Kasumi-1 (cell line): ENCODE results near the gene NDUFAB1.
"Not testable (repeated sequence)": the region's sequence is repeated elsewhere in the genome, so short reads cannot be mapped to it uniquely, and the experiment has no call there.

Experiments
- DNase-seq, 2 experiments: peaks; one replicate each; lab custom pipeline; 2025; lab: John Stamatoyannopoulos, UW

Gene NDUFAB1

DNA sequence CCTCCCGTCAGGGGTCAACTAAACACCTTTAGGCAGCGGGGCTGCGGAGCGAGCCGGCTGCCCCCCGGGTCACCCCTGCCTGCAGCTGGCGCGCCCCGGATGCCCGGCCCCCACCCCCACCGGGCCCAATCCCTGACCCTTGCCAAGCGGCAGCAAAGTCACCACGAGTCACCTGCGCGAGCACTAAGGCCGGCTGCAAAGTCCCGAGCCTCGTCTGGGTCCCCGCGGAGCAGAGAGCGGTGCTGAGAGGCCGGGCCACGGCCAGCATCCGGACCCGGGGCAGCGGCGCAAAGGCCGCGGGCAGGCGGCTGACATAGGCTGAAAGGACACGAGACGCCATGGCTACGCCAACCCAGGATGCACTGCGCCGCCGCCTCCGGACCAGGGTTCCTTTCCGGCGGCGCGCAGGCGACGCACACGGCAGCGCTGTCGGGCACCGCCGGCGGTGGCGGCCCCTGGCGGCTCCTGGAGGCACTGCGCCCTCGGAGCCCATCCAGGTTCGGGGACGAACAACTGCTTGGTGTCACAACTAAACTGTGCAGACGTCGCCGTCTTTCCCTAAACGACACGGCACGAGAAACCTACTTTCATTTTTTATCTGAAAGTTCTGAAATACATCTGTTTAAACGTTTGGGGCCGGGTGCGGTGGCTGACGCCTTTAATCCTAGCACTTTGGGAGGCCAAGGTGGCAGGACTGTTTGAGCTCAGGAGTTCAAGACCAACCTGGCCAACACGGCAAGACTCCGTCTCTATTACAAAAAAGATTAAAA, at the start of gene NDUFAB1:
Gene NDUFAB1 (minus strand): TSS at position 366 of the 770 bp plus-strand sequence. CDS start 26 bp downstream, at position 340.
- DNase-seq: peak; percentile 57 to 59

DNA sequence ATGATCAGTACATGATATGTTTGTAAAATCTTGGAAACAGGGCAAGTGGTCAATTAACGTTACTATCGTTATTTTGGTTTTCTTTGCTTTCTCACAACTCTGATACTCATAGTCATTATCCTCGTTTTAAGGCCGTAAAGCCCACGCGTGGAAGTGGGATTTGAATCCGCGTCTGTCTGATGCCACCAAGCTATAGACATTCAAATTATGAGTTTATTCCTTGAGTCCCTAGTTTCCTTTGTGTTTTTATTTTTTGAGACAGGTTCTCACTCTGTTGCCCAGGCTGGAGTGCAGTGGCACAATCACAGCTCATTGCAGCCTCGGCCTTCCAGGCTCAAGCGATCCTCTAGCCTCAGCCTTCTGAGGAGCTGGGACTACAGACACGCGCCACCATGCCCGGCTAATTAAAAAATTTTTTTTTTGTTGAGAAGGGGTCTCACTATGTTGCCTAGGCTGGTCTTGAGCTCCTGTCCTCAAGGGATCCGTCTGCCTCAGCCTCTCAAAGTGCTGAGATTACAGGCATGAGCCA, 46.2 kb upstream of the NDUFAB1 start:
- DNase-seq: no peak

DNA sequence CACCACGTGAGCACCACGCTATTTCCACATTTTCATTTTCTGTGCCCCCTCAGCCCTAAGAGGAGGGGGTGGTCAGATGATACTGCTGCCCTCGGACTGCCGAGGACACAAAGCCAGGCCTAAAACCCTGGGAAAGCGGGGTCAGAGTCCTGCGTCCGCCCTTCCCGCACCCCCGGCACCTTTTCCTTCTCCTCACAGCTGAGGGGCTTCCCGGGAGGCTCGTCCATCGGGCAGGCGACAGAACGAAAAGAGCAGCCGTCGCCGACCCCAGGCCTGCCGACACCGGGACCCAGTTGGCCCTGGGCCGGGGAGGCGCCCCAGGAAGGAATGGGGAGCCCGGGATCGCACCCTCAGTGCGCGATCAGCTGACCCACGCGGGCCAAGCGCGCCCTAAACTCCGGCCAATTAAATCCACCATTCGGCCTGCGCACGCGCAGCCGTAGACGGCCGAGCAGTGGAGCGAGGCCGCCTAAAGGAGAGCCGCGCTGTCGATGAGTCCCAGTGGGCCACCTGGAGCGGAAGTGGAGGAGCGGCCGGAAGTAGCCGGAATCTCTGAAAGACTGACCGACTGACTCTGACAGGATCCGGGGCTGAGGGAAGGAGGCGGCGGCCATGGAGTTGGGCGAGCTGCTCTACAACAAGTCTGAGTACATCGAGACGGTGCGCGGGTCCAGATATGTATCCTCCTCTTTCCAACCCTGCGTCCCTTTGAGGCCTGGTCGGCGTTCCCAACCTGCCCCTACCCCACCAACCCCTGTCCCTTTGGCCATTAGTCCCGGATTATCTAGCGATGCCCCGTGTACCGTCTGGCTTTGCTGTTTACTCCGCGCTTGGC, 45.0 kb upstream of the NDUFAB1 start, which contains the start of the genes DCTN5 and PALB2:
Gene DCTN5 (plus strand): TSS at position 536 of the 835 bp plus-strand sequence. CDS start 77 bp downstream, at position 613.
Gene PALB2 (minus strand): TSS at position 380 of the 835 bp plus-strand sequence. CDS start 153 bp downstream, at position 227.
- DNase-seq: peak; percentile 75 to 82

DNA sequence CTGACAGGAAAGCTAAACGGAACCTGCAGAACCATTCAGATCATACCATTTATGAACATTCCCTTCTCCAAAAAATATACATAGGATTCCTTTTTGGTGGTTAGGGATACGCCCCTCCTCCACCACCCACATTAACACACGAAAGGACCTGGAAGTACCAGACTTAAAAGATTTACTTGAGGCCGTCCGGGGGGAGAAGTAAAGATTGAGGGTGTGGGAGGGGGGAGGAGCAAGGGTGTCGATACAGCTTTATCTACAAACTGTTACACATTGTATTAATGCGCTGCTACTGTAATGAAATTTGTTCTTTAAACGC, 44.5 kb upstream of the NDUFAB1 start:
- no peak for DNase-seq

DNA sequence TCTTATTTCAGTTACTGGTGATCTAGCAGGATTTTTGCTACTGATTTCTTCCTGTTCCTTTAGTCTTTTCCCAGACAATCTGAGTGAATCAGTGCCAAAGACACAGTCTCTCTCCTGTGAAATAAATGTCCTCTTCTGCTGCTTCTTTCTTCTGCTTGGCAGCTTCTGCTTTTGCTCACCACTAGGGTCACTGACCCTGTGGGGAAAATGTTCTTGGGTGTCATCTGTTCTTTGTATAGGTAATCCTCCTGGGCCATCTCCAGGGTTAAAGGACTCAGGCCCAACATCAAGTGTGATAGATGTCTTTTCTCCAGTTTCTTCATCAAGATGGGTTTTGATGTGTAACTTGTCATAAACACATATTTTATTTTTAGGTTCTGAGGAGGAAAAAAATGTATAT, 39.8 kb upstream of the NDUFAB1 start:
- peak; percentile 0 to 4 for DNase-seq

DNA sequence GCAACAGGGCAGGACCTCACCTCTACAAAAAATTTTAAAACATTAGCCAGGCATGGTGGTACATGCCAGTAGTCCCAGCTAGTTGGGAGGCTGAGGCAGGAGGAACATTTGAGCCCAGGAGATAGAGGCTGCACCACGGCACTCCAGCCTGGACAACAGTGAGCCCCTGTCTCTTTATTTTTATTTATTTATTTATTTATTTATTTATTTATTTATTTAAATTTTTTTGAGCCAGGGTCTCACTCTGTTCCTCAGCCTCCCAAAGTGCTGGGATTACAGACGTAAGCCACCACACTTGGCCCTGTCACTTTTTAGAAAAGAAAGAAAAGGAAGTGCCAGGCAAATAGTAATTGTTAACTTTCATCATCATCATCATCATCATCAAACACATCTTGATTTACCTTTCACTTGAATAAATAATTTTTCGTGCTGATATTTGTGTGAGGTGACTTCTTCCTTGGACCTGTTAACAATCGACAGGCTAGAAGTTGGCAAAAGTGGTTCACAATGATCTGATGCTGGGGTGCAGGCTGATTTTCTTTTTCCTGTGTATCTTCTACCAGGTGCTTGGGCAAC, 38.4 kb upstream of the NDUFAB1 start:
- no peak for DNase-seq

DNA sequence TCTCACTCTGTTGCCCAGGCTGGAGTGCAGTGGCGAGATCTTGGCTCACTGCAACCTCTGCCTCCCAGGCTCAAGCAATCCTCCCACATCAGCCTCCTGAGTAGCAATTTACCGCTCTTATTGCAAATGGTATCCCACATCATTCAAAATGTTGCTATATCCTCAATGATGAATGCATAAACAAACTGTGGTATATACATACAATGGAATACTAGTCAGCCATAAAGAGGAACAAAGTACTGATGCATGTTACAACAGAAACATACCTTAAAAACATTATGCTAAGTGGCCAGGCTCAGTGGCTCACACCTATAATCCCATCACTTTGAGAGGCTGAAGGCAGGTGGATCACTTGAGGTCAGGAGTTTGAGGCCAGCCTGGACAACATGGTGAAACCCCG, 35.8 kb upstream of the NDUFAB1 start:
- not testable (repeated sequence) for DNase-seq

DNA sequence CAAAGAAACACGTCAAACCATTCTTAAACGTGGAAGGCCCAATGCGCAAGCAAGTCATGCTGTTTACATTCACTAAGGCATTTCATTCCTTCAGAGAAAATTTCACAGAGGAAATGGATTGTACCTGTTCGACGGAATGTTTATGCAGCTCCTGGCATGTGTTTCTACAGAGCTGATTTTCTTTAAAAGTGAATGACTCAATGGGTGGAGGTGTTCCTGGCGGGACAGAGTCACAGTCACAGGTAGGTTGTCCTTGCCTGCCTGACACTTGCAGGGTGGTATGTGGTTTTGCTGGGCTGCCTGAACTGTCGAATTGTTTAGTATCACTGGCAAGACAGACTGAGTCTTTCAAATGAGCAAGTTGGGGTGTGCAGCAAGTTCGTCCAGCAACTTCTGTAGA, 33.4 kb upstream of the NDUFAB1 start:
- no peak for DNase-seq

DNA sequence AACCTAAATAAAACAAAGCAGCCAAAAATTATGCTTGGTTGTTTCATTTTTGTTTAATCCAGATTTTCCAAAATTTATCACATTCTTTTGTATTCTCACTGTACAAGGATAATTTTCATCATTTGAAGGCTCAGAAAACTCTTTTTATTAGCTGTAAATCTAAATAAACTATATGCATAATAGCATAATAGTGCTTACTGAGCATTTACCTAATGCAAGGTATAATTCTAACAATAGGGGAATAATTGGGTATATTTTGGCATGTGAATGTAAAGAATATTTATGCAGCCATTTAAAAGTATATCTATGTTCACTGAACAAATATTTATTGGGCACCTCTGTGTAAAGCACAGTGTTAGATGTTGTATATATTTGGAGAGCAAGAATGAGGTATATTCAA, 28.0 kb upstream of the NDUFAB1 start:
- no peak for DNase-seq

DNA sequence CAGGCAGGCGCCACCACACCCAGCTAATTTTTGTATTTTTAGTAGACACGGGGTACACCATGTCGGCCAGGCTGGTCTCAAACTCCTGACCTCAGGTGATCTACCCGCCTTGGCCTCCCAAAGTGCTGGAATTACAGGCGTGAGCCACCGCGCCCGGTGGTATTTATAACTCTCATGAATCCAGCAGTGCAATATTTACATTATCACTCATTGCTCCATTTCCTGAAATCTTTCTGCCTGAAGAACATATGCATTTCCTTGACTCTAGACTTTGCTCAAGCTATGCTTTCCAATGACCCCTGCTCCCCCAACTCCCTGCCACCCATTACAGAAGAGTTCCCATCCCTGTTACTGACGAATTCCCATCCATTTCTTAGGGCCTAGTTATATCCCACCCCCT, 19.7 kb upstream of the NDUFAB1 start:
- no peak for DNase-seq

DNA sequence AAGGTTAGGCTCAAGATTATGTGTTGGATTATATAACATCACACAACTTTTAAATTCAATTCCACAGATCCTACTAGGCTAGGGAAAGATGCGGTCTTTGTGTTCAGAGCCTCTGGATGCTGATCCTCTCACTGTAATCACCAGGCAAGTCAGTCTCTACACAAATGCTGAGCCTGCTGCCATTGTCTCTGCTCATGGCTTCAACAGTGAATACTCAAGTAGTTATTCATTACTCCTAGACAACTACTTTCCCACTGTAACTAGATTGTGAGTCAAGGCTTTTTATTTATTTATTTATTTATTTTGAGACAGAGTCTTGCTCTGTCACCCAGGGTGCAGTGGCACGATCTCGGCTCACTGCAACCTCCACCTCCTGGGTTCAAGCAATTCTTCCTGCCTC, 15.8 kb upstream of the NDUFAB1 start:
- DNase-seq: no peak

DNA sequence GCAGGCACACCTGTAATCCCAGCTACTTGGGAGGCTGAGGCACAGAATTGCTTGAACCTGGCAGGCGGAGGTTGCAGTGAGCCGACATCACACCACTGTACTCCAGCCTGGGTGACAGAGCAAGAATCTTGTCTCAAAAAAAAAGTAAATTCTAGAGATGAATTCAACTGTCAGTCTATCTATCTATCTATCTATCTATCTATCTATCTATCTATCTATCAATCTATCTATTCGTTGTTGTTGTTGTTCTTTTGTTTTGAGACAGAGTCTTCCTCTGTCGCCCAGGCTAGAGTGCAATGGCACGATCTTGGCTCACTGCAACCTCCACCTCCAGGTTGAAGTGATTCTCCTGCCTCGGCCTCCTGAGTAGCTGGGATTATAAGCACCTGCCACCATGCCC, 14.8 kb upstream of the NDUFAB1 start:
- DNase-seq: not testable (repeated sequence)

DNA sequence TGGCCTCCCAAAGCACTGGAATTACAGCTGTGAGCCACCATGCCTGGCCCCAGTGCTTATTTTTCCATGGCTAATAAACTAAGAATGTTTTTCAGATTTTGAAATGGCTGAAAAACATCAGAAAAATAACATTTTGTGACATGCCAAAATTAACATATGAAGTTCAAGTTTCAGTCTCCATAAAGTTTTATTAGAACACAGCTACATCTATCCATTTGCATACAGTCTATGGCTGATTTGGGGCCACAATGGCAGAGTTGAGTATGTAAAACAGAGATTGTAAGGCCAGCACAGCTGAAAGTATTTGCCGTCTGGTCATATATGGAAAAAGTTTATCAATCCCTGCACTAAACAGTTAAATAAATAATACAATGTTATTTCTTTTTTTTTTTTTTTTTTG, 13.8 kb upstream of the NDUFAB1 start:
- no peak for DNase-seq

DNA sequence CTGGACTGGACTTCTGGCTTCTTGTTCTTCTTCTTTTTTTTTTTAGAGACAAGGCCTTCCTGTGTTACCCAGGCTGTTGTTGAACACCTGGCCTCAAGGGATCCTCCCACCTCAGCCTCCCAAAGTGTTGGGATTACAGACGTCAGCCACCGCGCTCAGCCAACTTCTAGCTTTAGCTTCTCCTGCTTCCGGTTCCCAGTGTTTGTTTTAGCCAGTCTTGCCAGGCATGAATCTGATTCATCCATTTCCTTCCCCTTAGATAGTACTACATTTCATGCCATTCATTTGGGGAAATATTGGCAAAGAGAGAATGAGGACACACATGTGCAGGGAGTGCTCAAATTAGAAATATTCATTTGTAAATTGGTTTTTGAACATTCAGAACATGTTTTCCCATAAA, 12.1 kb upstream of the NDUFAB1 start:
- no peak for DNase-seq

DNA sequence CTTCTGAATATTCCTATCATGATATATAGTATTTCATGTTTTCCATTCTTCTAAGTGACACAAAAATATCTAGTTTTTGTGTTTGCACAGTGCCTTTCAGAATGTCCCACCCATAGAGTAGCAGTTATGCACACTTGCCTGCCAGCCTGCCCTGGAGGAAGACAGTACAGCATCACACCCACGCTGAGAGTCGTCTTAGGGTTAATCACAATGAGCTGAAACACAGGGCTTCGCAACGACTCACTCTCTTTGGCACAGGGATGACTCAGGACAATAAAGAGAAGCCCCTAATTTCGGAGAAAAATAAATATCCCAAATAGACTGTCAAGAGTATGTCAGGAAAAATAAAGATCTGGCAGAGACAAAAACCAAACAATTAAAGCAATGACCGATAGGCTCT, 11.6 kb upstream of the NDUFAB1 start:
- DNase-seq: no peak

DNA sequence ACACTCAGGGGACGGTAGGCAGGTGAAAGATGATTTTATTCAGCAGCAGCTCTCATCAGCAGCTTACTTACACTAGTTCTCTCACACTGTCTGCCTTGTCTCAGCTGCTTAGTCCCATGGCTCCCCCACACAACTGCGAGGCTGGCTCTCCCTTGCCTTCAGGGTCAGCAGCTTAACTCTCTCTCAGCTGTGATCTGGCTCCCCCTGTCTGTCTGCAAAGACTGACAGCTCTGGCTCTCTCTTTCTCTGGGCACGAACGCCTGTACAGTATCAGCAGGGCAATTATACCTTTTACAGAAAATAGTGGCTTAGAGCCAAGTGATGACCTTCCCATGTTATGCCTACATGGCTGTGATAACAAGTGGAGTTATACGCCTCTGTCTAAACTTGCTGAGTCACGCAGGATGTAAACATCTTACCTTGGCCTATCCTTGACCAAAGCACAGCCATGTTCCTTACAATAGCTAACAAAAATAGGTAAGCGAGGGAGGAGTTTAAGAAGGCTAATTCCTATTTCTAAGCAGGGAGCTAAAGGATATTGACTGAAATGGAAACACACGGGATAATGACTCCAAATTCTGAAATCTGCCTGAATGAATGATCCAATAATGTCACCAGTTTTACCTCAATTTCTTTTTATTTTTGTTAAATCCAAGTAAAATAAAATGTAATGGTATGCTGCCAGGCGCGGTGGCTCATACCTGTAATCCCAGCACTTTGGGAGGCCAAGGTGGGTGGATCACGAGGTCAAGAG, 1.1 kb upstream of the NDUFAB1 start:
- peak; percentile 49 to 53 for DNase-seq

DNA sequence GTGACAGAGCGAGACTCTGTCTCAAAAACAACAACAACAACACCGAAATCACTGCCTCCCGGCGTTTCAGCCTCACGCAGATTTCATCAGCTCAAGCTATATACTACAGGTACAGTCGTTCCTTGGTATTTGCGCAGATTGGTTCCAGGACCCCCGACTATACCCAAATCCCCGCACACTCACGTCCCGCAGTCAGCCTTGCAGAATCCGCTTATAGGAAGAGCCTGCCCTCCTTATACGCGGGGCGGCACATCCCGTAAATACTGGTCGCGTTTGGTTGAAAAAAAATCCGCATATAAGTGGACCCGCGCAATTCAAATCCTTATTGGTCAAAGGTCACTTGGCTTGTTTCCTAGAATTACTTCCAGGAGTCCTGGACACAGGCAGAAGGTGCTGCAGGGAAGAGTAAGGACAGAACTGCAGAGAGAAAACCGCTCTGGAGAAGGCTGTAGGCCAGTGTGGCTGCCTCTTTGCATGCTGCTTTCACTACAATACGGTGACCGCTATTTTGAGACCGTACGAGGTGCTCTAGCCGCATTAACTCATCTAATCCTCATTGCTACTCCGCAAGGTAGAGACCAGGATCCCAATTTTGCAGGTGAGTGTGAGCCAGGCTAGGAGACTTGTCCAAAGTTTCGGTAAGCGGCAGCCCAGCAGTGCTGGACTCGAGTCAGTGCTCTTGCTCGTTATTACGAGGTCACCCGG, 718 bp downstream of the NDUFAB1 start:
- no peak for DNase-seq

DNA sequence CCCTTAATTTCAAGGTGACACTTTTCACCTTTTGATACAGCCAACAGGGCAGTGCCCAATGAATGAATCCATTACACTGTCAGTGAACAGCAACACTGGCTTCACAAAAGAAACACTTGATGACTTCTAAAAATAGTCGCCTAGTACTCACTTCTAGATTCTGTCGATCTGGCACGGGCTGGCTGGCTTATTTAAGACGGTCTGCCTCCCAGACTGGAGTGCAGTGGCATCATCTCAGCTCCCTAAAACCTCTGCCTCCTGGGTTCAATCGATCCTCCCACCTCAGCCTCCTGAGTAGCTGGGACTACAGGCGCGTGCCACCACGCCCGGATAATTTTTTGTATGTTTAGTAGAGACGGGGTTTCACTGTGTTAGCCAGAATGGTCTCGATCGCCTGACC, 1.9 kb downstream of the NDUFAB1 start:
- no peak for DNase-seq

DNA sequence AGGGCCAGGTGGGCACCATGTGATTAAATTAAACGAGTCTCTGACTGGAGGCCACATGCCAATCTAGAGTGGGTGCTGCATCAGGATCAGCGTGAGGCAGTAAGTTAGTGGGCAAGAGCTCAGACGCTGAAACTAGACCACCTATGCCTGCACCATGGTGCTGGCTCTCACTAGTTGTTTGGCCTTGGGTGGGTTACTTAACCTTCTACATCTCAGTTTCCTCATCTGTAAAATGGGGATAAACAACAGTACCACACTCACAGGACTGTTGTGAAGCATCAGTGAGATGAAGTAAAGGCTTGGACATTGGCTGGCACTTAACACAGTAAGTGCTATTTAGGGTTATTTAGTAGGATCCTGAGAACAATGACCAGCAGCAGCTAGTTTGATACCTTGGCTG, 5.9 kb downstream of the NDUFAB1 start:
- DNase-seq: no peak

DNA sequence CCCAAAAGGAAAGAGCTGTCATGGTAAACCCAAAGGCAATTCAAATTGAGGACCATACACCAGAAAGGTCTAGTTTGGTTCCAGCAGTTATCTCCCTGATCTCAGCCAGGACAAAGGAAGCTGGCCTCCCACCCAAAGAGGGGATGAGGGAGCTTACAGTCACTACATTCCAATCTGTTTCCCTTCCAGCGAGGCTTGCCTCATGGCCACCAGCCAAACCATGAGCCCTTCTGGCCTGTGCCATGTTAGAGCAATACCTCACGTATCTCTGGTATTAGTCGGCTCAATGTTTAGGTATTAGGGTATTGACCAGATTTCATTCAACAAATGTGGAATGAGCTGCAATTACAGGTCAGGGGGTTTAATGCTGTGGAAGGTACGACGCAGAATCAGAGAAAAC, 8.4 kb downstream of the NDUFAB1 start:
- no peak for DNase-seq
